GM12874 (cell line): Measurements from ENCODE around the gene PLS1.

ENCODE experiments used
- CTCF ChIP-seq: IDR thresholded peaks from 2 replicates; pipeline ENCODE4 v1.5.1; 2011; ENCODE audit warnings: low read depth, mild to moderate bottlenecking, control low read depth, low read length, moderate library complexity; ENCODE audit not compliant: insufficient read depth

PLS1 gene

GRCh38 chr3:142709207-142709606 is 113.0 kb downstream of the PLS1 start:
- no peak for TF ChIP-seq CTCF

- TF ChIP-seq CTCF, result no peak
These were observed 119.9 kb downstream of the PLS1 start for GRCh38 chr3:142716102-142716501.

GRCh38 chr3:142723665-142723967 is 127.4 kb downstream of the PLS1 start:
- no peak for TF ChIP-seq CTCF

GRCh38 chr3:142723968-142724681 is 127.9 kb downstream of the PLS1 start, which contains the start of gene TRPC1:
TSS of gene TRPC1 (plus strand) at chr3:142724034. CDS start at chr3:142724560, 526 bp downstream.
- no peak for TF ChIP-seq CTCF

GRCh38 chr3:142724682-142725356 is 128.6 kb downstream of the PLS1 start:
- no peak for TF ChIP-seq CTCF

- TF ChIP-seq CTCF, result no peak
These were observed 129.2 kb downstream of the PLS1 start for GRCh38 chr3:142725357-142725739.

GRCh38 chr3:142726017-142726416 is 129.8 kb downstream of the PLS1 start:
- TF ChIP-seq CTCF, result no peak
